Suprapubic skin (tissue), 4 donors: ENCODE measurements around the gene NLRX1. TPM values are rescaled to one million over a fixed set of nuclear protein-coding genes. Genes with fewer than 3 reads are reported as not detected.

Experiments used
- DNase-seq, 2 donors: peaks; one replicate each; pipeline ENCODE4 v3.0.0-alpha.2; 2019; ENCODE audit warnings: low spot score in 2 of 2
- H3K27ac ChIP-seq: fragments of 200-600 bp; sonication (generic); one replicate; pipeline ENCODE4 v1.5.1; 2019
- H3K27me3 ChIP-seq: fragments of 200-600 bp; sonication (generic); one replicate; pipeline ENCODE4 v1.5.1; 2019
- H3K36me3 ChIP-seq: fragments of 200-600 bp; sonication (generic); one replicate; pipeline ENCODE4 v1.5.1; 2019
- H3K4me1 ChIP-seq: fragments of 200-600 bp; sonication (generic); one replicate; pipeline ENCODE4 v1.5.1; 2019
- H3K4me3 ChIP-seq: fragments of 200-600 bp; sonication (generic); one replicate; pipeline ENCODE4 v1.5.1; 2019; ENCODE audit warnings: mild to moderate bottlenecking
- H3K9me3 ChIP-seq: fragments of 200-600 bp; sonication (generic); one replicate; pipeline ENCODE4 v1.5.1; 2019
- EP300 ChIP-seq: sonication (generic); formaldehyde crosslinking; IDR thresholded peaks from one replicate; pipeline ENCODE4 v1.6.1; 2017; ENCODE audit warnings: antibody characterized with exemption
- POLR2A ChIP-seq, 2 donors: fragments of 450-650 bp; IDR thresholded peaks; one replicate each; pipeline ENCODE4 v1.6.1; 2017; ENCODE audit warnings: antibody characterized with exemption in 2 of 2, mild to moderate bottlenecking in 2 of 2, moderate library complexity in 2 of 2
- POLR2AphosphoS5 ChIP-seq, 3 donors: sonication (generic); formaldehyde crosslinking; IDR thresholded peaks; one replicate each; pipeline ENCODE4 v1.6.1; 2017; ENCODE audit warnings: antibody characterized with exemption in 3 of 3
- WGBS: methylation state at CpG from one replicate; pipeline ENCODE4 v1.1.5; 2018; 5-methylcytosine and 5-hydroxymethylcytosine counted together
- total RNA-seq, 4 donors: library from RNA; depleted of rRNA; stranded (reverse); fragments of >200 nt; gene quantifications; one replicate each; pipeline ENCODE4 v1.1.0, GENCODE V29; 2016
- TF ChIP-seq, protein P1 (sequence below), 2 donors: fragments of 200-600 bp in 1 of 2; fragments of 450-650 bp in 1 of 2; sonication (generic) in 1 of 2; IDR thresholded peaks; one replicate each; pipeline ENCODE4 v1.5.1; 2016 to 2019; ENCODE audit warnings: antibody characterized with exemption in 2 of 2, mild to moderate bottlenecking in 1 of 2, moderate library complexity in 1 of 2

NLRX1 gene
- total RNA-seq, 4 donors from 2014 or later: 20.7 to 31.5 (median 30.4) TPM

GRCh38 chr11:119149786-119150275, 18.7 kb upstream of the NLRX1 start:
- Histone ChIP-seq H3K36me3 (no peaks in the 10 kb centered on the region), H3K9me3 (no peaks in the 10 kb centered on the region), H3K27ac (no peak overlapping the region), H3K27me3 (peaks cover 37% of the 10 kb centered on the region), H3K4me1 (peaks cover 20% of the 10 kb centered on the region), H3K4me3 (peak overlapping the region; percentile 70)
- WGBS: 19% methylated on average over 7 of the region's 33 CpGs
- no peak for DNase-seq
- TF ChIP-seq EP300: no peak
- TF ChIP-seq POLR2AphosphoS5 (IDR thresholded peaks at IDR 0.05): no peak
- TF ChIP-seq POLR2A (IDR thresholded peaks at IDR 0.05): no peak
- TF ChIP-seq, protein P1, sequence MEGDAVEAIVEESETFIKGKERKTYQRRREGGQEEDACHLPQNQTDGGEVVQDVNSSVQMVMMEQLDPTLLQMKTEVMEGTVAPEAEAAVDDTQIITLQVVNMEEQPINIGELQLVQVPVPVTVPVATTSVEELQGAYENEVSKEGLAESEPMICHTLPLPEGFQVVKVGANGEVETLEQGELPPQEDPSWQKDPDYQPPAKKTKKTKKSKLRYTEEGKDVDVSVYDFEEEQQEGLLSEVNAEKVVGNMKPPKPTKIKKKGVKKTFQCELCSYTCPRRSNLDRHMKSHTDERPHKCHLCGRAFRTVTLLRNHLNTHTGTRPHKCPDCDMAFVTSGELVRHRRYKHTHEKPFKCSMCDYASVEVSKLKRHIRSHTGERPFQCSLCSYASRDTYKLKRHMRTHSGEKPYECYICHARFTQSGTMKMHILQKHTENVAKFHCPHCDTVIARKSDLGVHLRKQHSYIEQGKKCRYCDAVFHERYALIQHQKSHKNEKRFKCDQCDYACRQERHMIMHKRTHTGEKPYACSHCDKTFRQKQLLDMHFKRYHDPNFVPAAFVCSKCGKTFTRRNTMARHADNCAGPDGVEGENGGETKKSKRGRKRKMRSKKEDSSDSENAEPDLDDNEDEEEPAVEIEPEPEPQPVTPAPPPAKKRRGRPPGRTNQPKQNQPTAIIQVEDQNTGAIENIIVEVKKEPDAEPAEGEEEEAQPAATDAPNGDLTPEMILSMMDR (IDR thresholded peaks at IDR 0.05): no peak

GRCh38 chr11:119152043-119152442, 16.5 kb upstream of the NLRX1 start:
- no peak for TF ChIP-seq POLR2AphosphoS5 (IDR thresholded peaks at IDR 0.05)
- TF ChIP-seq POLR2A (IDR thresholded peaks at IDR 0.05): no peak
- TF ChIP-seq EP300: no peak
- TF ChIP-seq, protein P1 (IDR thresholded peaks at IDR 0.05): no peak
- H3K4me3 ChIP-seq: no peak overlapping the region
- no peak overlapping the region for H3K27ac ChIP-seq
- peaks cover 27% of the 10 kb centered on the region for H3K27me3 ChIP-seq
- WGBS: 79% methylated on average over 8 of the region's 9 CpGs
- no peaks in the 10 kb centered on the region for H3K9me3 ChIP-seq
- H3K36me3 ChIP-seq: no peaks in the 10 kb centered on the region
- peaks cover 20% of the 10 kb centered on the region for H3K4me1 ChIP-seq
- DNase-seq: no peak

- WGBS: 92% methylated on average over 4 of the region's 4 CpGs
- Histone ChIP-seq H3K27ac (no peak overlapping the region), H3K36me3 (no peaks in the 10 kb centered on the region), H3K9me3 (no peaks in the 10 kb centered on the region), H3K27me3 (peaks cover 24% of the 10 kb centered on the region), H3K4me3 (no peak overlapping the region), H3K4me1 (peaks cover 20% of the 10 kb centered on the region)
- no peak for DNase-seq
- TF ChIP-seq POLR2AphosphoS5 (IDR thresholded peaks at IDR 0.05) (no peak), POLR2A (IDR thresholded peaks at IDR 0.05) (no peak), EP300 (no peak)
- TF ChIP-seq, protein P1 (IDR thresholded peaks at IDR 0.05): no peak
These were observed 15.9 kb upstream of the NLRX1 start for GRCh38 chr11:119152604-119153003.

DNA sequence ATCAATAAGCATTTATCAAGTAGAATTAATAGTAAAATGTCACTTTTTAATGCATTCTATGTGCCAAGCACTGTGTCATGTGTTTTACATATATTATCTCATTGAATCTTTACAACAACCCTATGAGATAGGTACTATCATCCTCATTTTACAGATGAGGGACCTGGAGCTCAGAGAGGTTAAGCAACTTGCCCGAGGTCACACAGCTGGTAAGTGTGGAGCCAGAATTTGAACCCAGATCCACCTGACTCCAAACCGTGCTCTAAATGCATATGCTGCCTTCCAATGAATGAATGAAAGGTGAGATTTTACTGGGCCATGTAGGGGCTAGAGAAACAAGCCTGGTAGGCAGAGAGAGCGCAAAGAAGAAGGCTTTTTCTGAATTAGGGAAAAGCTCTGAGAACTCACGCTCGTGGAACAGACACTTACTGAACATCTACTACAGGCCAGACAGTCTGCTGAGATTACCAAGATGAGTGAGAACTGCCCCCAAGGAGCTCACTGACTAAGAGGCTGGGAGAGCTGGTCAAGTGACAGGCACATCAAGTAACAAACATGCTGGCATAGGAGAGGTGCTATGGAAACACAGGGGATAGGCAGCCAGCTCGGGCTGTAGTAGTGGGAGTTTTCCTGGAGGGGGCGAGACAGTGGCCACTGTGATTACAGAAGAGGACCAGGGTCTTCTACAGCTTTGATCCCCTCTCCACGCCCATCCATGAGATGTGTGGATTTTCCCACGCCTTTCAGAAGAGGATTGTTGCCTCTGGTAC, 15.3 kb upstream of the NLRX1 start:
- H3K4me3 ChIP-seq: no peak overlapping the region
- 86% methylated on average over 9 of the region's 9 CpGs for WGBS
- TF ChIP-seq, protein P1 (IDR thresholded peaks at IDR 0.05): no peak
- TF ChIP-seq EP300 (no peak), POLR2AphosphoS5 (IDR thresholded peaks at IDR 0.05) (no peak), POLR2A (IDR thresholded peaks at IDR 0.05) (no peak)
- H3K27me3 ChIP-seq: peaks cover 17% of the 10 kb centered on the region
- no peaks in the 10 kb centered on the region for H3K36me3 ChIP-seq
- H3K9me3 ChIP-seq: no peaks in the 10 kb centered on the region
- H3K27ac ChIP-seq: no peak overlapping the region
- DNase-seq: no peak
- H3K4me1 ChIP-seq: peaks cover 16% of the 10 kb centered on the region

DNA sequence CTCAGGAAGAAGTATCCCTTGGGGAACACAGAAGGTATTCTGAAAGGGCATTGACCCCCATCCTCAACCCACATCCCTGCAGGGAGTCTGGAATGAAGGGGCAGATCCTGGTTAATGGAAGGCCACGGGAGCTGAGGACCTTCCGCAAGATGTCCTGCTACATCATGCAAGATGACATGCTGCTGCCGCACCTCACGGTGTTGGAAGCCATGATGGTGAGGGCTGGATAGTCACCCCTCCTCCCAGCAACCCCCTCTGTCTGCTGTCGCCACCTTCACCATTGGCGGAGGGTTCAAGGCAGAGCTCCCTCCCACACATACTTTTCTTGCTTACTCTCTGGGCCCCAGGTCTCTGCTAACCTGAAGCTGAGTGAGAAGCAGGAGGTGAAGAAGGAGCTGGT, 14.3 kb upstream of the NLRX1 start:
- Histone ChIP-seq H3K27ac (no peak overlapping the region), H3K4me1 (peaks cover 7% of the 10 kb centered on the region), H3K4me3 (no peak overlapping the region), H3K36me3 (no peaks in the 10 kb centered on the region), H3K27me3 (peaks cover 9% of the 10 kb centered on the region), H3K9me3 (no peaks in the 10 kb centered on the region)
- no peak for DNase-seq
- WGBS: 96% methylated on average over 6 of the region's 6 CpGs
- TF ChIP-seq POLR2AphosphoS5 (IDR thresholded peaks at IDR 0.05) (no peak), POLR2A (IDR thresholded peaks at IDR 0.05) (no peak), EP300 (no peak)
- TF ChIP-seq, protein P1 (IDR thresholded peaks at IDR 0.05): no peak
